Pancreas (tissue), 10 donors: Measurements from ENCODE around the gene ATPAF2. TPM values are rescaled to one million over a fixed set of nuclear protein-coding genes. Genes with fewer than 3 reads are reported as not detected.

Experiments
- ATAC-seq, 4 donors: fragments of 200-7000 bp; cut with Tn5 transposase; one replicate each; pipeline versions ENCODE4 v1.8.0 to v1.9.1; 2020; ENCODE audit warnings: mild to moderate bottlenecking in 4 of 4, moderate library complexity in 4 of 4
- DNase-seq, 6 donors: peaks; one replicate each; pipeline ENCODE4 v3.0.0-alpha.2; 2020
- FAIRE-seq: peaks from 2 replicates; lab custom pipeline; 2012; peaks lifted over from hg19 to GRCh38; lab: Jason Lieb, UNC
- H3K27ac ChIP-seq, 4 donors: fragments of 200-600 bp; sonication (generic); 1 replicate in 3 of 4; 2 replicates in 1 of 4; pipeline versions ENCODE4 v1.5.0 to v1.8.0; 2020
- H3K27me3 ChIP-seq, 4 donors: fragments of 200-600 bp; one replicate each; pipeline ENCODE4 v1.8.0; 2021
- H3K36me3 ChIP-seq, 3 donors: fragments of 200-600 bp; sonication (generic) in 1 of 3; one replicate each; pipeline versions ENCODE4 v1.5.0 to v1.8.0; 2020 to 2021
- H3K4me1 ChIP-seq, 3 donors: fragments of 200-600 bp; one replicate each; pipeline ENCODE4 v1.8.0; 2021
- H3K4me3 ChIP-seq, 4 donors: fragments of 200-600 bp; sonication (generic) in 2 of 4; one replicate each; pipeline versions ENCODE4 v1.5.0 to v1.8.0; 2020 to 2021
- H3K9me3 ChIP-seq, 4 donors: fragments of 200-600 bp; one replicate each; pipeline ENCODE4 v1.8.0; 2021
- CTCF ChIP-seq, 4 donors: fragments of 200-600 bp; sonication (generic) in 3 of 4; IDR thresholded peaks; one replicate each; pipeline versions ENCODE4 v1.5.0 to v1.8.0; 2021; ENCODE audit warnings: antibody characterized with exemption in 4 of 4
- WGBS, 2 donors: extraction: QIAGEN DNeasy Blood & Tissue Kit; methylation state at CpG; one replicate each; pipeline ENCODE4 v1.1.7; 2013; 5-methylcytosine and 5-hydroxymethylcytosine counted together
- intact Hi-C, 3 donors: fragments of 100-400 bp; cut with DNase I; formaldehyde crosslinking; loops; one replicate each; pipeline versions ENCODE4 v1.11.1 to v1.14.2; 2022
- polyA plus RNA-seq, 2 donors: library from polyadenylated mRNA; stranded (reverse); fragments of 200-250 nt; gene quantifications; one replicate each; pipeline ENCODE4 v1.2.3, GENCODE V29; 2013
- total RNA-seq, 6 donors: library from RNA; stranded (reverse); fragmentation: NEBNext Ultra II Directional in 4 of 6; extraction: Animal tissue kit (Norgen Biotek cat#: 25700) in 4 of 6; gene quantifications; one replicate each; pipeline versions ENCODE4 v1.2.1 to v1.2.4, GENCODE V29; 2021 to 2023
- donor health status: healthy with polysubstance abuse.
- donor health status: DM: no; HTN: no; CAD: no; lungs with moderate emphysema.
- donor health status: DM: no; HTN: no; CAD: no.
- donor health status: control.
- donor health status: control.
- donor health status: Bipolar disorder and iron deficiency.
- donor health status: DM: yes; HTN: yes; CAD: no.
- donor health status: DM: no; HTN: no; CAD: no.
- donor health status: DM: no; HTN: no; CAD: no.
- donor health status: DM: yes; HTN: yes; CAD: no.

Gene ATPAF2
- total and polyA plus RNA-seq, 8 donors, result 7.3 to 18.4 (median 12.1) TPM

- H3K27ac ChIP-seq, result no peak overlapping the region
- intact Hi-C loops, result no loop called here
- no peak for TF ChIP-seq CTCF (IDR thresholded peaks at IDR 0.05)
Observed at GRCh38 chr17:18066866-18067265, 27.9 kb upstream of the ATPAF2 start.

GRCh38 chr17:18065546-18065945 is 26.6 kb upstream of the ATPAF2 start:
- H3K36me3 ChIP-seq, result peaks cover 0 to 21% (median 3%) of the 10 kb centered on the region in 3 donors
- no peaks in the 10 kb centered on the region for H3K9me3 ChIP-seq
- DNase-seq, result no peak
- WGBS, 2 donors, result 93 to 94% methylated on average over 11 of the region's 11 CpGs
- H3K4me1 ChIP-seq, result no peaks in the 10 kb centered on the region
- no peak for ATAC-seq
- no peak for FAIRE-seq
- TF ChIP-seq CTCF (IDR thresholded peaks at IDR 0.05), result no peak
- intact Hi-C loops, result no loop called here
- no peak overlapping the region for H3K27ac ChIP-seq
- no peaks in the 10 kb centered on the region for H3K27me3 ChIP-seq
- no peak overlapping the region for H3K4me3 ChIP-seq

More at GRCh38 chr17:18066866-18067265, 27.9 kb upstream of the ATPAF2 start:
- no peaks in the 10 kb centered on the region for H3K27me3 ChIP-seq
- H3K36me3 ChIP-seq, result peaks cover 0 to 14% (median 0%) of the 10 kb centered on the region in 3 donors
- H3K4me3 ChIP-seq, result no peak overlapping the region
- DNase-seq, result no peak
- no peaks in the 10 kb centered on the region for H3K4me1 ChIP-seq
- no peaks in the 10 kb centered on the region for H3K9me3 ChIP-seq
- whole genome bisulfite sequencing, 2 donors, result 82 to 95% methylated on average over 4 of the region's 4 CpGs
- no peak for ATAC-seq
- no peak for FAIRE-seq

- Histone ChIP-seq H3K27ac (no peak overlapping the region), H3K4me1 (no peaks in the 10 kb centered on the region), H3K27me3 (no peaks in the 10 kb centered on the region), H3K36me3 (peaks cover 0 to 21% (median 3%) of the 10 kb centered on the region in 3 donors), H3K9me3 (no peaks in the 10 kb centered on the region), H3K4me3 (no peak overlapping the region)
- 73 to 84% methylated on average over 2 of the region's 2 CpGs for WGBS, 2 donors
- DNase-seq (no peak), ATAC-seq (no peak), FAIRE-seq (no peak)
- intact Hi-C loops, result no loop called here
- no peak for TF ChIP-seq CTCF (IDR thresholded peaks at IDR 0.05)
Observed at GRCh38 chr17:18064053-18064452, 25.1 kb upstream of the ATPAF2 start.

GRCh38 chr17:18059283-18059682 is 20.3 kb upstream of the ATPAF2 start:
- ATAC-seq (no peak), FAIRE-seq (no peak), DNase-seq (no peak)
- Histone ChIP-seq H3K9me3 (no peaks in the 10 kb centered on the region), H3K4me3 (no peak overlapping the region), H3K27me3 (no peaks in the 10 kb centered on the region), H3K36me3 (peaks cover 0 to 13% (median 6%) of the 10 kb centered on the region in 3 donors), H3K4me1 (no peaks in the 10 kb centered on the region), H3K27ac (no peak overlapping the region)
- WGBS, 2 donors, result 69 to 74% methylated on average over 5 of the region's 5 CpGs
- TF ChIP-seq CTCF (IDR thresholded peaks at IDR 0.05), result no peak
- intact Hi-C loops, result no loop called here

DNA sequence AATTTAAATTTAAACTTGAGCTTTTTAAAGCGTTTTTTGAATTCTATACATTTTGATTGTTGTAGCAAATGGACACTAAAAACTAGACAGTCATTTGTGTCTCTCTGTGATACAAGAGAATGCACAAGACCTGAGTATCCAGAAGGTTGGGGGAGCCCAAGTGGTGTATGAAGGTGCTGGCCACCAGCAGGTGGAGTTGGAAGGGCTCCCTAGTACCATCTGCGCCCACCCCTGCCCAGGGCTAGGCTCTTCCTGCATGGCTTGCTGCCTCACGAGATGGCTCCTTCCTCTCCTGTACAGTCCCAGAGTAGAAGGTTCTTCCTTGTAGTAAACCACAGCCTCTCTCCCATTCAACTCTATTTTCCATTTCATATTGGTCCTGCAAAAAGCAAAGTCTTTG is 17.2 kb upstream of the ATPAF2 start:
- DNase-seq (no peak), FAIRE-seq (no peak), ATAC-seq (no peak)
- no peak for TF ChIP-seq CTCF (IDR thresholded peaks at IDR 0.05)
- no peaks in the 10 kb centered on the region for H3K9me3 ChIP-seq
- H3K4me1 ChIP-seq, result no peaks in the 10 kb centered on the region
- H3K36me3 ChIP-seq, result peaks cover 0 to 17% (median 6%) of the 10 kb centered on the region in 3 donors
- no peak overlapping the region for H3K4me3 ChIP-seq
- no peak overlapping the region for H3K27ac ChIP-seq
- H3K27me3 ChIP-seq, result no peaks in the 10 kb centered on the region
- 81 to 94% methylated on average over 3 of the region's 3 CpGs for WGBS, 2 donors
- intact Hi-C loops, result no loop called here
